Endometrial microvascular endothelial cells (primary cell): Measurements from ENCODE around the gene IGSF21. TPM values are rescaled to one million over a fixed set of nuclear protein-coding genes. Genes with fewer than 3 reads are reported as not detected.
"Not testable (repeated sequence)": the region's sequence is repeated elsewhere in the genome, so short reads cannot be mapped to it uniquely, and the experiment has no call there.

Experiments
- in situ Hi-C: cut with HindIII; loops from 2 replicates; pipeline ENCODE4 v1.10.0; 2017; ENCODE audit warnings: low sequenced_read_pairs, low pct_unique_long_range_greater_than_20kb; ENCODE audit errors: inconsistent ontology term
- total RNA-seq: library from RNA; depleted of rRNA; stranded (reverse); fragments of >200 nt; gene quantifications from one replicate; pipeline ENCODE4 v1.2.3, GENCODE V29; 2015; ENCODE audit errors: inconsistent ontology term

The IGSF21 gene
- total RNA-seq, 1 donor from 2014 or later: not detected

DNA sequence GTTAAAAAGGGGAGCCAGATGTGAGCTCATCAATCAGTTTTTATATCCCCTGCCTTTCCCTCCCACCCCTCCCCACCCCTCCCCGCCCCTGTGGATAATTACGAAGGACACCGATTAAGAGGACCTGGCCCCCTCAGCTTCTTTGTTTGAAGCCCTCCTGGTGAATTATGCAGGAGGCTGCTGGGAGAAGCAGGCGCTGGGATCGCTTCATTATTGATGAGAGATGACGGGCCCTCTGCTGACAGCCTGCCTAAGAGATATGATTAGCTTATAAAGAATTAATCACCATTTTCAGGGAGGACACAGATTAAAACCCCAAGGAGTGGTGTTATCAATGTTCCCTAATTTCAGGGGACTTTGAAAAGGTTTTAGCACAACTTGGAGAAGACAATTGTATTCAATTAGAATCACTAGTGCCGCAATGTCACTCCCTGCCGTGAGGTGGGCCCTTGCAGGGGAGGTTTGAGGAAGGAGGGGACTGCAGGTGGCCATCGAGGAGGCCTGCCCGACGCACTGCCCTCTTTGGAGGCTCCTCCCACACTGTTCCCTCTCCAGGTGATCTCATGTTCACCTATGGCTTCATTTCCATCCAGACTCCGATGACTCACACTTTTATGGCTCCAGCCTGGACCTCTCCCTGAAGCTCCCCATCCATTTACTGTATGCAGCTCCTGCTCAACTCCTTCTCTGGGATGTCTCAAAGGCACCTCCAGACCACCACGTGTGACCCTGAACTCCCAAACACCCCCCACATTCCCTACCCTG lies 306.1 kb downstream of the IGSF21 start:
- in situ Hi-C loops: no loop called here

DNA sequence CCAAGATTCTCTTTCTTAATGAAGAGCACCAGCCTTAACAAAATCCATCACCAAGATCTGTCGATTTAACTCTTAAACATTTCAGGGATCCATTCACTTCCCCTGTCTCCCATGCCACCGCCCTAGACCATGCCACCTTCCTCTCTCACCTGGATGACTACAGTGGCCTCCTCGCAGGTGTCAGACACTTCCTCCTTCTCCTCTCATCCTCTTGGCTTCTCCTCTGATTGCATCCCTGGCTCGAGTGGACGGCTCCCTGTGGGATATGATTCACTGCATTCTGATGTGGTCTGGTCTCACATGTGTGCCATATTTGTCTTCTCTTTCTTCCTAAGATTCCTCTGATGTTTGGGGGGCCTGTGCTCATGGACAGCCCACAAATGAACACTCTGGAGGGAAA lies 306.7 kb downstream of the IGSF21 start:
- in situ Hi-C loops: no loop called here

DNA sequence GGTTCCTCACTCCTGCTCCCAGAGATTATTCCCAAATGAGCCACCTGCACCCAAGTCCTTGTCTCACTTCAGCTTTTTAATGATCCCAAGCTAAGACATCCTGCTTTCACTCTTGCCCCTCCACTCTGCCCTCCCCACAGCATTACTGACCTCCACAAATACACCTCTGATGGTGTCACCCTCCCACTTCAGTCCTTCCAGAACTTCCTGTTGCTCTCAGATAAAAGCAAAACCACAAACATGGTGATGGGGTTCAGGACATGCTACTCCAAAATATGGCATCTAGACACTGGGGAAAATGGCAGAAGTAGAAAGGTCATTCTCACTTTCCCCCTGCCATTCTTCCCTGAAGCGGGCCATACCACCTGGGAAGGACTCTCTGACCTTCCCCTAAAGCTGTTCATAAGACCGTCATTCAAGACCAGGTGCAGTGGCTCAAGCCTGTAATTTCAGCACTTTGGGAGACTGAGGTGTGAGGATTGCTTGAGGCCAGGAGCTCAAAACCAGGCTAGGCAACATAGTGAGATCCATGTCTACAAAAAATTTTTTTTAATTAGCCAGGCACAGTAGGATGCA lies 307.4 kb downstream of the IGSF21 start:
- in situ Hi-C loops: no loop called here

DNA sequence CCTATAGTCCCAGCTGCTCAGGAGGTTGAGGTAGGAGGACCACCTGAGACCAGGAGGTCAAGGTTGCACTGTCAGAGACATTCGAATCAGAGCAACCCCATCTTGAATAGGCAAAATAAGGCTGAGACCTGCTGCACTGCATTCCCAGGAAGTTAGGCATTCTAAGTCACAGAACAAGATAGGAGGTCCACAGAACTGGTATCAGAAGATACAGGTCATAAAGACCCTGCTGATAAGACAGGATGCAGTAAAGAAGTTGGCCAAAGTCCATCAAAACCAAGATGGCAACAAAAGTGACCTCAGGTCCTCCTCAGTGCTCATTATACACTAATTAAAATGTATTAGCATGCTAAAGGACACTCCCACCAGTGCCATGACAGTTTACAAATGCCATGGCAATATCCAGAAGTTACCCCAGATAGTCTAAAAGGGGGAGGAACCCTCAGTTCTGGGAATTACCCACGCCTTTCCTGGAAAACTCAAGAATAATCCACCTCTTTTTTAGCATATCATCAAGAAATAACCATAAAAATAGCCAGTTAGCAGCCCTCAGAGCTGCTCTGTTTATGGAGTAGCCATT lies 307.9 kb downstream of the IGSF21 start:
- in situ Hi-C loops: no loop called here

DNA sequence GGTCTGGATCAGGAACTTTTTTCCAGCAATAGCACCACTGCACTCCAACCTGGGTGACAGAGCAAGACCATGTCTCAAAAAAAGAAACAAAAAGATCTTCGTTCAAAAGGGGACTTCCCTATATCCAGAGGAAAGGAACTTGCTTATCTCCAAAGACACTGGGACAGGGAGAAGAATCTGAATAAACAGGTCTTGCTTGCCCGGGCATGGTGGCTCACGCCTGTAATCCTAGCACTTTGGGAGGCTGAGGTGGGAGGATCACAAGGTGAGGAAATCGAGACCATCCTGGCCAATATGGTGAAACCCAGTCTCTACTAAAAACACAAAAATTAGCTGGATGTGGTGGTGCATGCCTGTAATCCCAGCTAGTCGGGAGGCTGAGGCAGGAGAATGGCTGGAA lies 308.5 kb downstream of the IGSF21 start:
- in situ Hi-C loops: not testable (repeated sequence)

DNA sequence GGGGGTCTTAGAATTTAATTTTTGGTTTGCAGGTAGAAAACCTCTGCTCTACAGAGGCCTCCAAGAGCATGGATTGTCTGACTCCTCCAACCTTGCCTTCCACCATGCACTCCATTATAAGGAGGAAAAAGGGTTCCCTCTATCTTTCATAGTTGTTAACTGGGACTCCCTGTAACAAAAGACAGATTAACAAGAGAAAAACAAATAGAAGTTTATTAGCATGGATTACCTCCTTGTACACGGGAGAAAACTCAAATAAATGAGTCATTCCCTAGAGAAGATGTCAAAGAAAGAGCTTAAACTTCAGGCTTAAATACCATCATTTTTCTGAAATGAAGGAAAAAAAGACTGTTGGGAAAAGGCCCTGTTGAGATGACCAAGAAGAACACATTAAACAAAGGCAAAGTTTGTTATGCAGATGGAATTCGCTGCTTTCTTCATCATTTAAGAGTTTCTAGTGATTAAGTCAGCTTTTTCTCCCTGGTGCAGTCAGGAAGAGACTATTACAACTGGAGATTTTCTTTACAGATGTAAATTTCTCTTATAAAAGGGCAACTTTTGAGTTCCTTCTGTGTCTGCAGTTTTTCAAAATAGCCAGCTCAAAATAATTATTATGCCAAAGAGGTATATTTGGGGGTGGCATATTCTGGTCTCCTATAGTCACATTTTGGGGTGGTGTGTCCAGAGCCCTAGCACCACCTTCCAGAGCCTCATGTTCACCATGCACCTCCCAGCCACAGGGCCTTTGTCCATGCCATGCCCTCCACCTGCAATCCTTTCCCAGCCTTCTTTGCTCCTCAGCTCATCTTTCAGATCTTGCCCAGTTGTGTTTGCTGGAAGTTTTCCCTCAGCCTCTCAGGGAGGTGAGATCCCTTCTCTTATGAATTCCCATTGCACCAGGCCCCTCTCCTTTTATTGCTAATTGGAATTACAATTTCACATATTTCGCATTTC lies 310.0 kb downstream of the IGSF21 start:
- in situ Hi-C loops: no loop called here

DNA sequence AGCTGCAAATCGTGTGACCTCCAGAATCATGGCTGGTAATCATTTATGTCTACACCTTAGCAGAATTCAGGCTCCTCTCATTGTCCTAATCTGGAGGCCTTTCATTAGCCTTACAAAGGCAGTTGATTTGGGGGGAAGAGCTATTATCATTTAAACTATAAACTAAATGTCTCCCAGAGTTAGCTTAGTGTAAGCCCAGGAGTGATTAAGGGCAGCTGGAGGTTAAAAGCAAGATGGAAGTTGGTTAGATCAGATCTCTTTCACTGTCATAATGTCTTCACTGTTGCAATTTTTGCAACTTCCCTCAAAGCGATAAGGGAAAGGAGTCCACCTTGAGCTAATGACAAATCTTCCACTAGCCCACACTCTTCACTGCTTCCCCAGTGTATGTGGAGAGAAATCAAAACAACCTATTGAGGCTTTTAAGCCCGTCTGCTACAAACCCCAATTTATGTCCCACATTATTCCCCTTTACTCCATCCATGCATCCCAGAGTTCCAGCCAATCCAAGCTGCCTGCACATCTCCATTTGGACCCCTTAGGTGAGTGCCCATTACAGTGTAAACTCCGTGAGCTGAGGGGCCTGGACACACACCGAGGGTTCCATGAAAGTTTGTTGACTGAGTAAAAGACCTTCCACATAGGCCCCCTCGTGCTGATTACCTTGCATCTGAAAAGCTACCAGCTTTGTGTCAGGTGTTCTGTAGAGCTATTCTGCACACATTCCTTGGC lies 311.7 kb downstream of the IGSF21 start:
- in situ Hi-C loops: no loop called here

DNA sequence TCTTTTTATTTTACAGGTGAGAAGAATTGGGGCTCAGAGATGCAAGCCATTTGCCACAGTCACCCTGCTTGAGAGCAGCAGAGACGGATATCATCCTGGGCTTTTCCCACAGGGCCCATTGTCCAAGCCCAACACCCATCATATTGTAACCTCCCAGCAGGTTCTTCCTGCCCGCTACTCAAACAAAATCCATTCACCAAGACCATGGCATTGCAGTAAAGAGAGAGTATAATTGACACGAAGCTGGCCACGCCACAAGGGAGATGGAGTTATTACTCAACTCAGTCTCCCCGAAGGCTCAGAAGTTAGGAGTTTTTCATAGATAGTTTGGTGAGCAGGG lies 312.2 kb downstream of the IGSF21 start:
- in situ Hi-C loops: no loop called here

DNA sequence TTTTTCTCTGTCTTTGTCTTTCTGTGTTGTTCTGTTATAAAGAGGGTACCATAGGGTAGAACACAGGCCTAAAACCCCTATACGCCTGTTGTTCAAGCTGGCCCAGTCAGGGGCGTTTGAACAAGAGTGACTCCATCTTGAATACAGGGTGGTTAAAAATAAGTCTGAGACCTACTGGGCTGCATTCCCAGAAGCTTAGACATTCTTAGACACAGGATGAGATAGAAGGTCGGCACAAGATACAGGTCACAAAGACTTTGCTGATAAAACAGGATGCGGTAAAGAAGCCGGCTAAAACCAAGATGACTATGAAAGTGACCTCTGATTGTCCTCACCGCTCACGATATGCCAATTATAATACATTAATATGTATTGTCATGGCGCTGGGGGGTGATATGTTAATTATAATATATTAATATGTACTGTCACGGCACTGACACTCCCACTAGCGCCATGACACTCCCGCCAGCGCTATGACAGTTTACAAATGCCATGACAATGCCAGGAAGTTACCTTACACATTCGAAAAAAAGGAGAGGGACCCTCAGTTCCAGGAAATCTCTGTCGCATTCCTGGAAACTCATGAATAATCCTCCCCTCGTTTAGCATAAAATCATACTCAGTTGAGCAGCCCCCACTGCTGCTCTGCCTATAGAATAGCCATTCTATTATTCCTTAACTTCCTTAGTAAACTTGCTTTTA lies 314.6 kb downstream of the IGSF21 start:
- in situ Hi-C loops: no loop called here

DNA sequence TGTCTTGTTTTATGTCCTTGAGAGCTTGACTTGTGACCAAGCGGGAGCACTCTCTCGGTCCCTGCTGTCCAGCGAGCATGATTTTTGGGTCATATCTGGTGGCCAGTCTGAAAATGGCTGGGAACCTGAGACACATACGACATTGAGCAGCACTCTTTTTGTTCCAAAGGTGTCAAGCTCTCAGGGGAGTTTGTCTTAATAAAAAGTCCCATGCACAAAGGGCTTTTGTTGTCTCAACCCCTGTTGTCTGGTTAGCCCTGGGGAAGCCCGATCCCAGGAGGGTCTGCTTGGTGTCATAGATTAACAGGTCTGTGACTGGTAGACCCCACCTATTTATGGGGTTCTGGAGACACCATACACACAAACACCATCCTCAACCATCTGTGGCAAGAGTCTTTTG lies 315.4 kb downstream of the IGSF21 start:
- in situ Hi-C loops: no loop called here

DNA sequence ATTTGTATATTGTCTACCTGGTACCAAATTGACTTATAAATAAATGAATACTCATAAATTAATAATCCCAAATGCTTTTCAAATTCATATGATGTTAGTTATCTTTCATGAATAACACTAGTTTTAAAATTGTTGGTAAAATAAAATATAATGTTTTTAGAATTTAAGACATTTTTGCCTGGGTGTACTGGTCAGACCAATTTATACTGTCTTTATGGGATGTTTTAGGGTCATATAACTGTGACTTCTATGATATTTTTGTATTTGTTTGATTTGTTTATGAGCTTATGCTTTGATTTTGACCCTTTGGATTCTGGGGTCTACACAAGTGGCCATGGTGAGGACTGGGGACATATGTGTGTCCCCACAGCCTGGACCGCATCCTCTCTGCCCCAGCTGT lies 319.0 kb downstream of the IGSF21 start:
- in situ Hi-C loops: no loop called here
